ENCODE measurements around the gene FNBP1. TPM values are rescaled to one million over a fixed set of nuclear protein-coding genes. Genes with fewer than 3 reads are reported as not detected.

The FNBP1 gene
- total RNA-seq, 1 donor: 44.4 TPM

- no peak for DNase-seq (ENCODE audit: low read depth)
- no peak overlapping the region for H3K4me3 ChIP-seq (ENCODE audit: low read depth, low read length)
- no peak for TF ChIP-seq CTCF (IDR thresholded peaks at IDR 0.05; ENCODE audit: insufficient read depth, low read length)
Observed at GRCh38 chr9:129900263-129901027, 142.5 kb downstream of the FNBP1 start.

GRCh38 chr9:129899620-129900019, 143.4 kb downstream of the FNBP1 start:
- no peak for DNase-seq (ENCODE audit: low read depth)
- TF ChIP-seq CTCF (IDR thresholded peaks at IDR 0.05; ENCODE audit: insufficient read depth, low read length): no peak
- no peak overlapping the region for H3K4me3 ChIP-seq (ENCODE audit: low read depth, low read length)

- no peak for TF ChIP-seq CTCF (IDR thresholded peaks at IDR 0.05; ENCODE audit: insufficient read depth, low read length)
- no peak overlapping the region for H3K4me3 ChIP-seq (ENCODE audit: low read depth, low read length)
- DNase-seq (ENCODE audit: low read depth): peak; percentile 24
Observed at GRCh38 chr9:129898185-129898584, 144.8 kb downstream of the FNBP1 start.

GRCh38 chr9:129897263-129897662, 145.7 kb downstream of the FNBP1 start:
- no peak for TF ChIP-seq CTCF (IDR thresholded peaks at IDR 0.05; ENCODE audit: insufficient read depth, low read length)
- H3K4me3 ChIP-seq (ENCODE audit: low read depth, low read length): no peak overlapping the region
- DNase-seq (ENCODE audit: low read depth): no peak

GRCh38 chr9:129895376-129896268, 147.4 kb downstream of the FNBP1 start:
- no peak for TF ChIP-seq CTCF (IDR thresholded peaks at IDR 0.05; ENCODE audit: insufficient read depth, low read length)
- no peak overlapping the region for H3K4me3 ChIP-seq (ENCODE audit: low read depth, low read length)
- no peak for DNase-seq (ENCODE audit: low read depth)

DNA sequence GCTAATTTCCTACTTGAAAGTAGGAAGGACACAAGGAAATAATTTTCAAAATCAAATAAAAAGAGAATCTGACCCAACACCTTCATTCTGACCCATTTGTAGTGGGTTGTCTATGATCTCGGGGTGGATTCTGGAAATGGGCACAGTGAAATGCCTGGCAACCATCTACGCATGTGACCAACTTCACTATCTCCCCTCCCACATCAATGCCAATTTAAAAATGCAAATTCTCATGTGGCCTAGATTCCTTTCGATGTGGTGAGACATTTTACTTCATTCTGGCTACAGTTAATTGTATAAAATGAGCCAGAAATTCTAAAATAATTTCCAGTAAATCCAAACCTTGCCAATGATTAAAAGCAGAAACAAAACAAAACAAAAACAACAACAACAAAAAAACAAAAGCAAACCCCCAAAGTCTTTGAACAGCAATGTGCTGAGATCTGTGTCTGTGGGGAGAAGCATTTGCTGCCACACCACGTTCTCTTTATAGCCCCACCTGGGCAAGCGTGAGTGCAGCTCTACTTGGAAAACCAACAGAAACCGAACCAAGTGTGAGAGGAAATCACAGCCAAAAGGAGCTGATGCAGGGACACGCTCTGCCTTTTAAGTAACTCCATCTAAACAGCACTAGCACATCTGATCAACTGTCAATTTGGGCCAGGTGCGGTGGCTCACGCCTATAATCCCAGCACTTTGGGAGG, 148.7 kb downstream of the FNBP1 start:
- TF ChIP-seq CTCF (IDR thresholded peaks at IDR 0.05; ENCODE audit: insufficient read depth, low read length): no peak
- no peak overlapping the region for H3K4me3 ChIP-seq (ENCODE audit: low read depth, low read length)

More for the DNA sequence above, 148.7 kb downstream of the FNBP1 start:
- no peak for DNase-seq (ENCODE audit: low read depth)
